Measurements from ENCODE around the gene MINDY2.

MINDY2 gene

GRCh38 chr15:58793862-58794261, 22.8 kb downstream of the MINDY2 start:
- no peaks in the 10 kb centered on the region for H3K27me3 ChIP-seq (ENCODE audit: insufficient read depth, poor library complexity, severe bottlenecking)
- DNase-seq (ENCODE audit: low read depth in 1 of 2, low spot score in 1 of 2) = no peak
- TF ChIP-seq REST (IDR thresholded peaks at IDR 0.05; ENCODE audit: insufficient replicate concordance, low read depth) (no peak), CTCF (IDR thresholded peaks at IDR 0.05; ENCODE audit: insufficient read depth, low read length) (no peak), POLR2AphosphoS5 (IDR thresholded peaks at IDR 0.05; ENCODE audit: low read depth) (no peak), SPI1 (IDR thresholded peaks at IDR 0.05; ENCODE audit: borderline replicate concordance, low read depth) (no peak), GABPA (IDR thresholded peaks at IDR 0.05; ENCODE audit: low read depth) (no peak)
- no peak overlapping the region for H3K4me3 ChIP-seq (replicated peaks; ENCODE audit: insufficient read depth, low read length)
- H3K27ac ChIP-seq (replicated peaks) = no peak overlapping the region

- Histone ChIP-seq H3K27ac (replicated peaks) (no peak overlapping the region), H3K27me3 (ENCODE audit: insufficient read depth, poor library complexity, severe bottlenecking) (no peaks in the 10 kb centered on the region), H3K4me3 (replicated peaks; ENCODE audit: insufficient read depth, low read length) (no peak overlapping the region)
- TF ChIP-seq GABPA (IDR thresholded peaks at IDR 0.05; ENCODE audit: low read depth) (no peak), REST (IDR thresholded peaks at IDR 0.05; ENCODE audit: insufficient replicate concordance, low read depth) (no peak), CTCF (IDR thresholded peaks at IDR 0.05; ENCODE audit: insufficient read depth, low read length) (no peak), POLR2AphosphoS5 (IDR thresholded peaks at IDR 0.05; ENCODE audit: low read depth) (no peak), SPI1 (IDR thresholded peaks at IDR 0.05; ENCODE audit: borderline replicate concordance, low read depth) (no peak)
- DNase-seq (ENCODE audit: low read depth in 1 of 2, low spot score in 1 of 2) = no peak
Observed at GRCh38 chr15:58795825-58796224, 24.7 kb downstream of the MINDY2 start.

GRCh38 chr15:58797505-58797904, 26.4 kb downstream of the MINDY2 start:
- no peak overlapping the region for H3K27ac ChIP-seq (replicated peaks)
- TF ChIP-seq SPI1 (IDR thresholded peaks at IDR 0.05; ENCODE audit: borderline replicate concordance, low read depth) (no peak), POLR2AphosphoS5 (IDR thresholded peaks at IDR 0.05; ENCODE audit: low read depth) (no peak), REST (IDR thresholded peaks at IDR 0.05; ENCODE audit: insufficient replicate concordance, low read depth) (no peak), GABPA (IDR thresholded peaks at IDR 0.05; ENCODE audit: low read depth) (no peak), CTCF (IDR thresholded peaks at IDR 0.05; ENCODE audit: insufficient read depth, low read length) (no peak)
- H3K27me3 ChIP-seq (ENCODE audit: insufficient read depth, poor library complexity, severe bottlenecking) = no peaks in the 10 kb centered on the region
- H3K4me3 ChIP-seq (replicated peaks; ENCODE audit: insufficient read depth, low read length) = no peak overlapping the region
- DNase-seq (ENCODE audit: low read depth in 1 of 2, low spot score in 1 of 2) = no peak
